HG03039 (cell line): ENCODE measurements around the gene LHFPL2.
A peak's percentile ranks its signal among the peaks of the same experiment; 100 is the strongest.
"Not testable (repeated sequence)": the region's sequence is repeated elsewhere in the genome, so short reads cannot be mapped to it uniquely, and the experiment has no call there.

Source experiments
- ATAC-seq: cut with Tn5 transposase; IDR thresholded peaks from one replicate; pipeline ENCODE4 v1.9.1; 2021; ENCODE audit warnings: mild to moderate bottlenecking, moderate library complexity; ENCODE audit not compliant: unreplicated experiment

The LHFPL2 gene

GRCh38 chr5:78648359-78649210 lies at the start of gene LHFPL2:
Gene LHFPL2, minus strand, starts transcription at chr5:78648772. Its CDS starts 138,559 bp downstream, at chr5:78510213.
- ATAC-seq, result peak; percentile 56

- ATAC-seq, result no peak
These were observed 48.1 kb upstream of the LHFPL2 start for GRCh38 chr5:78696637-78697036.

- not testable (repeated sequence) for ATAC-seq
These were observed 47.5 kb upstream of the LHFPL2 start for GRCh38 chr5:78696052-78696451.

GRCh38 chr5:78693339-78693738 lies 44.8 kb upstream of the LHFPL2 start:
- ATAC-seq, result no peak

GRCh38 chr5:78691084-78691960 lies 42.8 kb upstream of the LHFPL2 start:
- no peak for ATAC-seq

- ATAC-seq, result no peak
These were observed 41.8 kb upstream of the LHFPL2 start for GRCh38 chr5:78690253-78690972.

GRCh38 chr5:78689540-78690252 lies 41.1 kb upstream of the LHFPL2 start:
- no peak for ATAC-seq

GRCh38 chr5:78687514-78687913 lies 38.9 kb upstream of the LHFPL2 start:
- not testable (repeated sequence) for ATAC-seq

GRCh38 chr5:78683905-78684304 lies 35.3 kb upstream of the LHFPL2 start:
- not testable (repeated sequence) for ATAC-seq

GRCh38 chr5:78679905-78680304 lies 31.3 kb upstream of the LHFPL2 start:
- ATAC-seq, result no peak

- ATAC-seq, result no peak
These were observed 29.5 kb upstream of the LHFPL2 start for GRCh38 chr5:78677777-78678668.

- no peak for ATAC-seq
These were observed 27.6 kb upstream of the LHFPL2 start for GRCh38 chr5:78675956-78676730.

- ATAC-seq, result not testable (repeated sequence)
These were observed 25.3 kb upstream of the LHFPL2 start for GRCh38 chr5:78673827-78674226.

GRCh38 chr5:78672154-78672553 lies 23.6 kb upstream of the LHFPL2 start:
- no peak for ATAC-seq

- no peak for ATAC-seq
These were observed 23.0 kb upstream of the LHFPL2 start for GRCh38 chr5:78671609-78672008.

- no peak for ATAC-seq
These were observed 22.2 kb upstream of the LHFPL2 start for GRCh38 chr5:78670701-78671269.

GRCh38 chr5:78669331-78669730 lies 20.8 kb upstream of the LHFPL2 start:
- no peak for ATAC-seq

GRCh38 chr5:78667461-78668103 lies 19.0 kb upstream of the LHFPL2 start:
- ATAC-seq, result no peak
